Cardiac muscle cell (in vitro differentiated cells and primary cell): ENCODE results near the gene NAMPT. TPM values are rescaled to one million over a fixed set of nuclear protein-coding genes. Genes with fewer than 3 reads are reported as not detected.

Experiments used
- DNase-seq, 2 donors: peaks; one replicate each; pipeline versions ENCODE4 v3.0.0 to v3.0.0-alpha.2; 2010 to 2017; ENCODE audit warnings: low read depth in 1 of 2, low spot score in 1 of 2
- H3K27ac ChIP-seq: fragments of 200-600 bp; sonication (generic); 2 replicates; pipeline ENCODE4 v1.5.1; 2016
- H3K27me3 ChIP-seq: fragments of 200-600 bp; sonication (generic); 2 replicates; pipeline ENCODE4 v1.6.0; 2016; ENCODE audit warnings: control low read depth
- H3K36me3 ChIP-seq: fragments of 200-600 bp; sonication (generic); 2 replicates; pipeline ENCODE4 v1.5.1; 2016; ENCODE audit warnings: control low read depth
- H3K4me1 ChIP-seq: fragments of 200-600 bp; sonication (generic); 2 replicates; pipeline ENCODE4 v1.8.1; 2017; ENCODE audit warnings: low read depth, mild to moderate bottlenecking, mixed run types
- H3K4me3 ChIP-seq: fragments of 200-600 bp; sonication (generic); 2 replicates; pipeline ENCODE4 v1.5.1; 2016; ENCODE audit warnings: mild to moderate bottlenecking
- H3K9me3 ChIP-seq: fragments of 200-600 bp; sonication (generic); 2 replicates; pipeline ENCODE4 v1.5.1; 2017; ENCODE audit warnings: low read depth, mild to moderate bottlenecking, control low read depth
- polyA plus RNA-seq: library from polyadenylated mRNA; unstranded; fragments of >200 nt; fragmentation: Nextera tagmentation; extraction: Ambion mirVana; gene quantifications from 2 replicates; pipeline ENCODE4 v1.2.1, GENCODE V29; 2016
- total RNA-seq: library from RNA; depleted of rRNA; stranded (reverse); fragments of >200 nt; gene quantifications from 2 replicates; pipeline ENCODE4 v1.2.3, GENCODE V29; 2016
- TF ChIP-seq, protein P1 (sequence below): IDR thresholded peaks from 2 replicates; pipeline ENCODE4 v1.5.1; 2012; ENCODE audit warnings: low read depth, mild to moderate bottlenecking, low read length

Gene NAMPT
- total and polyA plus RNA-seq, 2 experiments from 2014 or later, result 36.4 to 37.3 TPM

- H3K36me3 ChIP-seq, result no peaks in the 10 kb centered on the region
- no peak for DNase-seq
- no peaks in the 10 kb centered on the region for H3K9me3 ChIP-seq
Observed at GRCh38 chr7:106201164-106201563, 83.6 kb downstream of the NAMPT start.

GRCh38 chr7:106199813-106200364, 84.9 kb downstream of the NAMPT start:
- TF ChIP-seq, protein P1, sequence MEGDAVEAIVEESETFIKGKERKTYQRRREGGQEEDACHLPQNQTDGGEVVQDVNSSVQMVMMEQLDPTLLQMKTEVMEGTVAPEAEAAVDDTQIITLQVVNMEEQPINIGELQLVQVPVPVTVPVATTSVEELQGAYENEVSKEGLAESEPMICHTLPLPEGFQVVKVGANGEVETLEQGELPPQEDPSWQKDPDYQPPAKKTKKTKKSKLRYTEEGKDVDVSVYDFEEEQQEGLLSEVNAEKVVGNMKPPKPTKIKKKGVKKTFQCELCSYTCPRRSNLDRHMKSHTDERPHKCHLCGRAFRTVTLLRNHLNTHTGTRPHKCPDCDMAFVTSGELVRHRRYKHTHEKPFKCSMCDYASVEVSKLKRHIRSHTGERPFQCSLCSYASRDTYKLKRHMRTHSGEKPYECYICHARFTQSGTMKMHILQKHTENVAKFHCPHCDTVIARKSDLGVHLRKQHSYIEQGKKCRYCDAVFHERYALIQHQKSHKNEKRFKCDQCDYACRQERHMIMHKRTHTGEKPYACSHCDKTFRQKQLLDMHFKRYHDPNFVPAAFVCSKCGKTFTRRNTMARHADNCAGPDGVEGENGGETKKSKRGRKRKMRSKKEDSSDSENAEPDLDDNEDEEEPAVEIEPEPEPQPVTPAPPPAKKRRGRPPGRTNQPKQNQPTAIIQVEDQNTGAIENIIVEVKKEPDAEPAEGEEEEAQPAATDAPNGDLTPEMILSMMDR, result no peak
- H3K27ac ChIP-seq, result no peak overlapping the region

More at GRCh38 chr7:106201164-106201563, 83.6 kb downstream of the NAMPT start:
- no peak overlapping the region for H3K27ac ChIP-seq
- H3K4me1 ChIP-seq, result no peaks in the 10 kb centered on the region
- no peaks in the 10 kb centered on the region for H3K27me3 ChIP-seq
- H3K4me3 ChIP-seq, result no peak overlapping the region
- TF ChIP-seq, protein P1, result no peak

GRCh38 chr7:106199024-106199423, 85.8 kb downstream of the NAMPT start:
- no peak overlapping the region for H3K27ac ChIP-seq
- H3K4me3 ChIP-seq, result no peak overlapping the region
- no peaks in the 10 kb centered on the region for H3K4me1 ChIP-seq
- H3K9me3 ChIP-seq, result no peaks in the 10 kb centered on the region
- TF ChIP-seq, protein P1, result no peak
- no peaks in the 10 kb centered on the region for H3K36me3 ChIP-seq
- no peaks in the 10 kb centered on the region for H3K27me3 ChIP-seq
- no peak for DNase-seq

More at GRCh38 chr7:106199813-106200364, 84.9 kb downstream of the NAMPT start:
- Histone ChIP-seq H3K36me3 (no peaks in the 10 kb centered on the region), H3K9me3 (no peaks in the 10 kb centered on the region), H3K4me3 (no peak overlapping the region), H3K27me3 (no peaks in the 10 kb centered on the region), H3K4me1 (no peaks in the 10 kb centered on the region)
- DNase-seq, result no peak

Other genes with a start within 250 kb of the NAMPT start
- 24.8 and 37.8 TPM in 2 replicates for gene SYPL1, start 172.7 kb downstream of the NAMPT start, total RNA-seq
- gene SYPL1, start 172.7 kb downstream of the NAMPT start, polyA plus RNA-seq, result 80.9 and 112 TPM in 2 replicates